Muscle of arm (tissue), 14 donors: ENCODE data around the gene OR51G1. TPM values are rescaled to one million over a fixed set of nuclear protein-coding genes. Genes with fewer than 3 reads are reported as not detected.
"Not testable (repeated sequence)": the region's sequence is repeated elsewhere in the genome, so short reads cannot be mapped to it uniquely, and the experiment has no call there.

Experiments used
- DNase-seq: peaks from one replicate; pipeline ENCODE4 v3.0.0-alpha.2; 2013
- long read RNA-seq, 11 donors: transcript quantifications; one replicate each; lab custom pipeline, GENCODE V29; 2026
- polyA plus RNA-seq, 12 donors: library from polyadenylated mRNA; unstranded; fragments of 120-200 nt; gene quantifications; one replicate each; pipeline ENCODE4 v1.2.1, GENCODE V29; 2013; ENCODE audit not compliant: insufficient read length in 12 of 12

Gene OR51G1
- not detected for polyA plus RNA-seq
- long read RNA-seq, donor 1: 0 reads
- long read RNA-seq, donor 2: 0 reads
- long read RNA-seq, donor 3: 0 reads
- long read RNA-seq, donor 4: 0 reads
- long read RNA-seq, donor 5: 0 reads
- long read RNA-seq, donor 6: 0 reads
- long read RNA-seq, donor 7: 0 reads
- long read RNA-seq, donor 8: 0 reads
- long read RNA-seq, donor 9: 0 reads
- long read RNA-seq, donor 10: 0 reads
- long read RNA-seq, donor 11: 0 reads

DNA sequence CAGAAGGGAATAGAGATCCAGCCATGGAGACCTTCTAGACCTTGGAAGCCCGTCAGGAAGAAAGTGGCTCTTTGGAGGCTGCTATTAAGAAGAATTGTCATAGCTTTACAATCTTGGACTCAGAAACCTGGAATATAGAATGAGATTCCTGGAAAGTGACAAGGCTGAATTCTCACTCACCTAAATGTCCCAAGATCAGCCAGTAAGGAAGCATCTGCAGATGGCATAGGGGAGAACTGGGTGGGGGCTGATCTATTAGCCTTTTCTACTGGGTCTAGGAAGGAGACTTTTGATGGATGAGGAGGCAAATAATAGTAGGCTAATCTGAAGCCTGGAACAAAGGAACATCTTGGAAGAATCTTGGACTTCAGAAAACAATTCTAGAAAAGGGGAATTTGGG, at the start of gene OR51G1:
Gene OR51G1, minus strand, starts transcription at position 101 of the 400 bp plus-strand sequence. Its CDS starts 0 bp downstream, at position 101.
- DNase-seq: no peak

DNA sequence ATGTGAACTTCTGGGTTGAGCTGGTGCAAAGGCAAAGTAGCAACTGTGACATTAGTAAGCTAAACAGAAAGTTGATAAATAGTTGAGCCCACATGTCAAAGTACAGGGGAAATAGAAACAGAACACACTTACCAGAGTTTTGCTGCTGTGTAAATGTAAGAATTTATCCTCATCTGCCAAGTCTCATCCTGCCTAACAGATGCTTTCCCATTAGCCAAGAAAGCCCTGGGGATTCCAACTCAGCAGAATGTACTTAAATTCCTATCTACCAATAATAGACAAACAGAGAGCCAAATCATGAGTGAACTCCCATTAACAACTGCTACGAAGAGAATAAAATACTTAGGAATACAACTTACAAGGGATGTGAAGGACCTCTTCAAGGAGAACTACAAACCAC, 38.7 kb upstream of the OR51G1 start:
- DNase-seq: peak; percentile 4

DNA sequence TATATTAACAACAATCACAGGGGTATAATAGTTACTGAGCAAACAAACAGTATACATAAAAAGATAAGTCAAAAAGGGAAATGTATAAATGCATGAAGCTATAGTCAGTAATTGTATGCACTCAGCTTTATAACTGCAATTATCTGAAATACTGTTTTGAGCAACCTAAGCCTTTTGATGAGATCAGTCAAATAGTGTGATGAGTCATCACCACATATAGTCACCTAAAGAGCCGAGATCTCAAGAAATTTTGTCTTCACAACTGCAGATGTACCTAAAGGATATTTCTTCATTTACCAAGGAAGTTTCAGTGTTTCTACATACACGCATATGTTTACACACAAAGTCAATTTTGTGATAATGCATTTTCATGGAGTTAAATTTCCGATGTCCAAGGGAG, 36.7 kb upstream of the OR51G1 start:
- DNase-seq: no peak

DNA sequence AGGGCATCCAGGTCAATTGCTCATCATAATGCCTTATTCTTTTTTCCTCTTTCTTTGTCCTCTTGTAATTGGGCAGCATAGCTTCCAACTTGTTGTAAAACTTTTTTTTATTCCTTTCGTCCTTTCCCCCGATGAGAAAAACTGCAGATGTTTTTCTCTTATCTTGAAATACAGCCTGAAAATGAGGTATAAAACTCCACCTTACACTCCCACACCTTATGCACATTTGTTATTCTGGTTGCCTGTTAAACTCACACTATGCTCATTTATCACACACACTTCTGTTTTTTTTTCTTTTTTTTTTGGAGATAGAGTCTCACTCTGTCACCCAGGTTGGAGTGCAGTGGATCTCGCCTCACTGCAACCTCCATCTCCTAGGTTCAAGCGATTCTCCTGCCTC, 33.3 kb upstream of the OR51G1 start:
- DNase-seq: no peak

- not testable (repeated sequence) for DNase-seq
These were observed 31.5 kb upstream of the OR51G1 start, which contains the start of gene OR51A2 for GRCh38 chr11:4955613-4956012. Gene OR51A2 (minus strand): TSS chr11:4955713. CDS start chr11:4955713, 0 bp downstream.

DNA sequence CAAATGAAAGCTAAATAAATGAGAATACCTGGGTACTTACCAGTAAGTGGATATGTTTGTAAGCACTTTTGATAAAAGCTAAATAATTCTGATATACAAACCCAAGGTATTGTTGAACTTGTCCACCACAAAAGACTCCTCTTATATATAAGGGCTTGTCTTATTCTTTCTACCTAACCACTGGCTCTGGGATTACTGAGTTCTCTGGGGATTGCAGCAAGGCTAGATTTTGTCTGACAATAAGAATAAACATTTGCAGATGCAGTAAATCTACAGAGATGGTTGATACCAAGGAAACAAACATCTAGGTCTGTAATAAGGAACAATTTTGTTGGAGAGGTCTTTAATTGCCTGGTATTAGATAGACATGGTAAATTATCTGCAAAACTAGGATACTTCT, 23.4 kb upstream of the OR51G1 start, which contains the start of gene OR51A4:
Gene OR51A4, minus strand, starts transcription at position 101 of the 400 bp plus-strand sequence. CDS start 505 bp downstream, outside the sequence.
- DNase-seq: no peak

- DNase-seq: no peak
These were observed 12.6 kb upstream of the OR51G1 start for GRCh38 chr11:4936745-4937144.

DNA sequence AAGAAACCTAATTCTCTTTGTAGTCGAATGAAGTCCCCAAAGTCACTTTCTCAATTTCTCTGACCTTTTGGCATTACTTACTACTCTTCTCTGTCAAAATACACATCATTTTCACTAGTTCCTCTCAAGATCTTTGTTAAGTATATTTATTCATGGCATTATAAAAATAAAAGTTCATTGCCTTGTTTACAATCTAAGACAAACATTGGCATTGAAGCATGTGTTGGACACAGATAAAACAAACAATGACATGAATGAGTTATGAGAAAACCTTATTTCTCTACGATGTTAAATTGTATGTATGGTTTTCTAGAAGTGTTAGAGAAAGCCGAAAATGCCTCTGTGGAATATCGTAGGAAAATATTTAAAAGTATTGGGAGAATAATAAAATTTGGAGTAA, 8.6 kb upstream of the OR51G1 start:
- DNase-seq: no peak

GRCh38 chr11:4926608-4927007, 2.5 kb upstream of the OR51G1 start:
- DNase-seq: no peak

- DNase-seq: no peak
These were observed 1.8 kb downstream of the OR51G1 start for GRCh38 chr11:4922304-4922703.

DNA sequence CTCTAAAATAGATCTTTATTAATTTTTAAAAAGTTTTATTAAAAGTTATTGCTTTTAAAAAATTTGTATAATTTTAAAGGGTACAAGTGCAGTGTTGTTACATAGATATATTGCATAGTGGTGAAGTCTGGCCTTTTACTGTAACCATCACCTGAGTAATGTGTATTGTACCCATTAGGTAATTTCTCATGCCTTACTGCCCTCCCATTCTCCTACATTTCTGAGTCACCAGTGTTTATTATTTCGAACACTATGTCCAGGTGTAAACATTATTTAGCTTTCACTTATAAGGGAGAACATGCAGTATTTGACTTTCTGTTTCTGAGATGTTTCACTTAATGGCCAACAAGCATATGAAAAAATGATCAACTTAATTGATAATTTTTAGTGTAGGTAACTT, 2.3 kb downstream of the OR51G1 start:
- no peak for DNase-seq

DNA sequence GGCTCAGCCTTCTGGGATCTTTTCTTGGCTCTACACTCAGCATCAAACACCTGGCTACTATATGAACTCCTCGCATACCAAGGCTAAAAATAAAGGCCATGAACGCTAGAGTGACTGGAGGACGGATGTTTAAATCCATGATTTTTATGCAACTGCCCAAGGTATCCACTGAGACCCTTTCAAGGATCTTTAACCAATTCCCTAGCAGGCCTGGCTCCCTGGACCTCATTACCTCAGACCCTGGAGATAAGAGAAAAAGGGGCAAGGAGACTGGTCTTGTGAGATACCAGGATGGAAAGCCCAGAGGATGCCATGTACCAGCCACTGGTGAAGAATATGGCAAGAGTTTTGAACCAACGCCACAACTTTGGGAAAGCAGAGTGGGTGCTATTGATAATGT, 4.9 kb downstream of the OR51G1 start, which contains the start of gene OR51G2:
Gene OR51G2, minus strand, starts transcription at position 101 of the 400 bp plus-strand sequence. CDS start 3,687 bp downstream, outside the sequence.
- no peak for DNase-seq

DNA sequence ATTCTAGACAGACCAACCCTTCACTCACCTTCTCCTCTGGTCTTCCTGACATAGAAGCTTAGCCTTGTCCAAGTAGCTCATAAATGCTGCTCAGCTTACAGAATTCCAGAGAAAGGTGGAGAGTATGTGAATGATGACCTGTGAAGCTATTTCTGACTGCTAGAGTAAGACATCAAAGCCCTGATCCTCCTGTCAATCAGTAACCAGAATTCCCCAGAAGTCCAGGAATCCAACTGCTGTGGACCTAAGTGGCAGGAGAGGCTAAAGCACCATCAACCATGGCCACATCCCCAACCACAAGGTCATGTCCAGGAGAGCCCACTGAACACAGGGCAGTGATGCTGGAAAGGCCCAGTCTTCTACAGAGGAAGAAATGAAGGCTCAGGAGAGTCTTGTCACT, 7.6 kb downstream of the OR51G1 start:
- no peak for DNase-seq

- DNase-seq: no peak
These were observed 20.7 kb downstream of the OR51G1 start, which contains the start of gene OR51A7 for GRCh38 chr11:4903484-4903883. Gene OR51A7 (plus strand): TSS chr11:4903783. CDS start chr11:4907370, 3,587 bp downstream.

- DNase-seq: peak; percentile 7
These were observed 32.0 kb downstream of the OR51G1 start for GRCh38 chr11:4891996-4892640.

DNA sequence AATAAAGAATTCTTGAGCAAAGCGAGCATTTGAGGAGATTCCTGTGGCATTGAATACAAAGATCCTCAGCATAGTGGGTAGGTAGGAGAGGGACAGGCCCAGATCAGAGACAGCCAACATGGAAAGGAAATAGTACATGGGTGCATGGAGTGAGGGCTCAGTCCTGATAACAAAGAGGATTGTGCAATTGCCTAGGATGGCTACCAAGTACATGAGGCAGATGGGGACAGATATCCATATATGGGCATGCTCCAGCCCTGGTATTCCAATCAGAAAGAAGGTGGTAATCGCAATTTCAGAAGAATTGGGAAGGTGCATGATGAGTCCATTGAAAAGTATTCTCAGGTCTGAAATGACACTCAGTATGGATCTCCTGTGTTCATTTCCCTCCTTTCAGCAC, 33.9 kb downstream of the OR51G1 start:
- DNase-seq: no peak

- DNase-seq: no peak
These were observed 36.5 kb downstream of the OR51G1 start for GRCh38 chr11:4887591-4887990.

GRCh38 chr11:4886186-4886585, 38.0 kb downstream of the OR51G1 start:
- no peak for DNase-seq

- peak; percentile 10 for DNase-seq
These were observed 39.8 kb downstream of the OR51G1 start for GRCh38 chr11:4884361-4884760.

DNA sequence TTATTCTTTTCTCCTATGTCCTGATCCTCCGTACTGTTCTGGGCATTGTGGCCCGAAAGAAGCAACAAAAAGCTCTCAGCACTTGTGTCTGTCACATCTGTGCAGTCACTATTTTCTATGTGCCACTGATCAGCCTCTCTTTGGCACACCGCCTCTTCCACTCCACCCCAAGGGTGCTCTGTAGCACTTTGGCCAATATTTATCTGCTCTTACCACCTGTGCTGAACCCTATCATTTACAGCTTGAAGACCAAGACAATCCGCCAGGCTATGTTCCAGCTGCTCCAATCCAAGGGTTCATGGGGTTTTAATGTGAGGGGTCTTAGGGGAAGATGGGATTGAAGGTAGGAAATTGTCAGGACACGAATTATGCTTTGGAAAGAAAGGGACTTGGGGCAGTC, 41.6 kb downstream of the OR51G1 start:
- DNase-seq: no peak

DNA sequence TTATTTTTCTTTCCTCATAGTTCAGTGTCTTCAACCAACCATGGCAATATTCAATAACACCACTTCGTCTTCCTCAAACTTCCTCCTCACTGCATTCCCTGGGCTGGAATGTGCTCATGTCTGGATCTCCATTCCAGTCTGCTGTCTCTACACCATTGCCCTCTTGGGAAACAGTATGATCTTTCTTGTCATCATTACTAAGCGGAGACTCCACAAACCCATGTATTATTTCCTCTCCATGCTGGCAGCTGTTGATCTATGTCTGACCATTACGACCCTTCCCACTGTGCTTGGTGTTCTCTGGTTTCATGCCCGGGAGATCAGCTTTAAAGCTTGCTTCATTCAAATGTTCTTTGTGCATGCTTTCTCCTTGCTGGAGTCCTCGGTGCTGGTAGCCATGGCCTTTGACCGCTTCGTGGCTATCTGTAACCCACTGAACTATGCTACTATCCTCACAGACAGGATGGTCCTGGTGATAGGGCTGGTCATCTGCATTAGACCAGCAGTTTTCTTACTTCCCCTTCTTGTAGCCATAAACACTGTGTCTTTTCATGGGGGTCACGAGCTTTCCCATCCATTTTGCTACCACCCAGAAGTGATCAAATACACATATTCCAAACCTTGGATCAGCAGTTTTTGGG, 42.2 kb downstream of the OR51G1 start, which contains the start of gene OR51T1:
Gene OR51T1, plus strand, starts transcription at position 41 of the 641 bp plus-strand sequence. Its CDS starts 0 bp downstream, at position 41.
- no peak for DNase-seq

GRCh38 chr11:4881188-4881587, 43.0 kb downstream of the OR51G1 start:
- DNase-seq: no peak
